HG02943 (cell line): ENCODE data around the gene MLLT1.

Experiments
- ATAC-seq: cut with Tn5 transposase; IDR thresholded peaks from one replicate; pipeline ENCODE4 v1.9.1; 2021; ENCODE audit warnings: mild to moderate bottlenecking, low read depth, moderate library complexity; ENCODE audit not compliant: unreplicated experiment

MLLT1 gene

DNA sequence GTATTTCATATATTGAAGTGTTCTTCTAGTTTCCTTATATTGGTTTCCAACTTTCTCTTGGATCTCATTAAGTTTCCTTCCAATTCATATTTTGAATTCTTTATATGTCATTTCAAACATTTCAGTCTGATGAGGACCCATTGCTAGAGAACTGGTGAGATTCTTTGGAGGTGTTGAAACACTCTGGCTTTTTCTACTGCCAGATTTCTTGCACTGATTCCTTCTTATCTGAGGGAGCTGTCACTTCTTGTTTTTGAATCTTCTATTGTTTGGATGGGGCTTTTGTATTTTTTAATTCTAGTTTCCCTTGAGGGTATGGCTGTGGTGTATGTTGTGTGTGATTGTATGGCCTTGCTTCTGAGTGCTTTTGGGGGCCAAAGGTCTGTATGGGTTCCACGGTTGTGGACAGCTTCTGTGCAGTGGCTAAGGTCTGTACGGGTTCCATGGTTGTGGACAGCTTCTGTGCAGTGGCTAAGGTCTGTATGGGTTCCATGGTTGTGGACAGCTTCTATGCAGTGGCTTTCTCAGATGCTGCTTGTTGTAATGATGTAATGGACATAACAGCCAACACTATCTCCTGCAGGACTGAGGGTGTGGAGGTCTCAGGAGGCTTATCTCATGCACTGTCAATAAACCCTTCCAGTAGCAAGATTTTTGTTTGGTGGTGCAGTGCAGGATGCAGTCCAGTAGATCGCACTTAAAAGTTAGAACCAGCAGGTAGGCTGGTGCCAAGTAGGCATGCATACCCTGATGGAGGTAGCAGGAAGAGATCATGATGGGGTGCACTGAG is 107.5 kb downstream of the MLLT1 start:
- no peak for ATAC-seq

DNA sequence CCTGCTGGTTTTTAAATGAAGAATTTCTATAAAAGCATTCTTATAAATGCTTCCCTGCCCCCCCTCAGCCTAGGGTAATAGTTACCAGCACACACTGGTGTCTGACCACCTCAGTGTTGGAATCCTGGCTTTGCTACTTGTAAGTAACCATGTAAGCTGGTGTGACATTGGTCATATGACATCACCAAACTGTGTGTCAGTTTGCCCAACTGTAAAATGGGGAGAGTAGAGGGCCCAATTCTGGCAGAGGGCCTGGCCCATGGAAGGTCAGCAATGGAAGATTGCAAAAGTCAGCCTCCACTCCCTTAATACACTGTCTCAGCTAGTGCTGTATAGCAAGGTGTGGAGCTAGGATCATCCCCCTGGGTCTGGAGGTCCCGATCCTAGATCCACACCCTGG is 112.7 kb downstream of the MLLT1 start:
- ATAC-seq, result no peak

- no peak for ATAC-seq
These were observed 114.8 kb downstream of the MLLT1 start for GRCh38 chr19:6164906-6165531.

DNA sequence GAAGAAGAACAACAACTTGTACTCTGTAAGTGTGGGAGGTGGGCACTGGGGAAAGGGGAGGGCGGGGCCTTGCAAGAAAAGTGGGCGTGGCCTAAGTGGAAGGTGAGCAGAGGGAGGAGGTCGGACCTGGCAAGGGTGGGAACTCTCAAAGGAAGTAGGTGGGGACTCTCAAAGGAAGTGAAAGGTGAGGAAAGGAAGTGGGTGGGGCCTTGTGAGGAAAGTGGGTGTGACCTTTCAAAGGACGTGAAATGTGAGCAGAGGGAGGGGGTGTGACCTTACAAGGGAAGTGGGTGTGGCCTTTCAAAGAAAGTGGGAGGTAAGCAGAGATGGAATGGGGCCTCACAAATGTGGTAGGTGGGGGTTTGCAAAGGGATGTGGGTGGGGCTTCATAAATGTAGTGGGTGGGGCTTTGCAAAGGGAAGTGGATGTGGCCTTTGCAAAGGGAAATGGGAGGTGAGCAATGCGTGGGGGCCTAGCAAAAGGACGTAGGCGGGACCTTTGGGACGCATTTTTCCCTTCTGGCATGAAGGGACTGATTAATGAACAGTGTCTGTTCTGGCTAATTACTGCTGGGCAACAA is 118.4 kb downstream of the MLLT1 start:
- no peak for ATAC-seq
